ENCODE results near the gene MED26.

GRCh38 chr19:16612636-16613035 lies 15.4 kb downstream of the MED26 start:
- TF ChIP-seq POLR2A (IDR thresholded peaks at IDR 0.05) (no peak), POLR2AphosphoS5 (IDR thresholded peaks at IDR 0.05; ENCODE audit: insufficient read depth in 1 of 2, low read depth in 1 of 2) (no peak)

All from vagina (tissue), 2 donors.